Neuronal stem cell (in vitro differentiated cells): ENCODE measurements around the gene RGS6.

Experiments
- DNase-seq: peaks from one replicate; pipeline ENCODE4 v3.0.0-alpha.2; 2013; ENCODE audit warnings: low spot score
- H2AFZ ChIP-seq: one replicate; pipeline ENCODE4 v1.6.1; 2013; ENCODE audit warnings: mild to moderate bottlenecking, low read length, inconsistent platforms
- H2AK5ac ChIP-seq: 2 replicates; pipeline ENCODE4 v1.6.1; 2013; ENCODE audit warnings: low read depth, mild to moderate bottlenecking, inconsistent platforms, low read length, moderate library complexity, mixed read lengths
- H2BK120ac ChIP-seq: 2 replicates; pipeline ENCODE4 v1.6.1; 2013; ENCODE audit warnings: low read depth, mild to moderate bottlenecking, inconsistent platforms, low read length, moderate library complexity, mixed read lengths
- H2BK12ac ChIP-seq: one replicate; pipeline ENCODE4 v1.6.1; 2013; ENCODE audit warnings: low read length, inconsistent platforms
- H2BK15ac ChIP-seq: 2 replicates; pipeline ENCODE4 v1.6.1; 2013; ENCODE audit warnings: mild to moderate bottlenecking, low read length, inconsistent platforms, mixed read lengths
- H2BK5ac ChIP-seq: one replicate; pipeline ENCODE4 v1.6.1; 2013; ENCODE audit warnings: inconsistent platforms, mild to moderate bottlenecking, low read length, moderate library complexity
- H3K14ac ChIP-seq: one replicate; pipeline ENCODE4 v1.6.1; 2013; ENCODE audit warnings: low read length, inconsistent platforms
- H3K18ac ChIP-seq: 2 replicates; pipeline ENCODE4 v1.6.1; 2013; ENCODE audit warnings: low read length, inconsistent platforms
- H3K23ac ChIP-seq: 2 replicates; pipeline ENCODE4 v1.6.1; 2013; ENCODE audit warnings: low read depth, mild to moderate bottlenecking, mixed read lengths, low read length, inconsistent platforms; ENCODE audit not compliant: poor library complexity
- H3K27ac ChIP-seq: replicated peaks from 3 replicates; pipeline ENCODE4 v1.5.1; 2013; ENCODE audit warnings: low read length, inconsistent platforms
- H3K27me3 ChIP-seq, 3 experiments: 2 replicates each; pipeline ENCODE4 v1.6.1; 2013; ENCODE audit warnings: low read length in 3 of 3, mild to moderate bottlenecking in 2 of 3, inconsistent platforms in 1 of 3, low read depth in 1 of 3, mixed read lengths in 1 of 3, moderate library complexity in 1 of 3; ENCODE audit not compliant: control insufficient read depth in 3 of 3, insufficient read depth in 3 of 3
- H3K36me3 ChIP-seq, 2 donors: replicated peaks in 1 of 2; 2 replicates each; pipeline ENCODE4 v1.6.1; 2013; ENCODE audit warnings: low read length in 2 of 2; ENCODE audit not compliant: control insufficient read depth in 2 of 2, insufficient read depth in 2 of 2
- H3K4ac ChIP-seq: 2 replicates; pipeline ENCODE4 v1.6.1; 2013; ENCODE audit warnings: inconsistent platforms, mild to moderate bottlenecking, low read length, moderate library complexity
- H3K4me1 ChIP-seq, 2 donors: 1 replicate in 1 of 2; 2 replicates in 1 of 2; pipeline ENCODE4 v1.6.1; 2013; ENCODE audit warnings: low read length in 2 of 2, low read depth in 1 of 2; ENCODE audit not compliant: control insufficient read depth in 2 of 2, insufficient read depth in 1 of 2
- H3K4me2 ChIP-seq: one replicate; pipeline ENCODE4 v1.6.1; 2013; ENCODE audit warnings: mild to moderate bottlenecking, low read length, inconsistent platforms; ENCODE audit not compliant: insufficient read depth, poor library complexity, severe bottlenecking
- H3K4me3 ChIP-seq, 2 donors: 2 replicates each; pipeline ENCODE4 v1.5.1; 2013; ENCODE audit warnings: low read length in 2 of 2, mild to moderate bottlenecking in 2 of 2, inconsistent platforms in 1 of 2, moderate library complexity in 1 of 2
- H3K79me1 ChIP-seq: one replicate; pipeline ENCODE4 v1.6.1; 2013; ENCODE audit warnings: low read depth, mild to moderate bottlenecking, inconsistent platforms, low read length, moderate library complexity
- H3K9ac ChIP-seq: one replicate; pipeline ENCODE4 v1.6.1; 2013; ENCODE audit warnings: mild to moderate bottlenecking, low read depth, low read length, inconsistent platforms; ENCODE audit not compliant: poor library complexity
- H3K9me3 ChIP-seq, 2 donors: replicated peaks in 1 of 2; 2 replicates each; pipeline versions ENCODE3 to v1.6.1; 2013; ENCODE audit warnings: low read length in 2 of 2, mild to moderate bottlenecking in 2 of 2, inconsistent platforms in 1 of 2, low read depth in 1 of 2, mixed read lengths in 1 of 2, moderate library complexity in 1 of 2; ENCODE audit not compliant: control insufficient read depth in 2 of 2, insufficient read depth in 1 of 2
- H4K8ac ChIP-seq: one replicate; pipeline ENCODE4 v1.6.1; 2013; ENCODE audit warnings: low read depth, mild to moderate bottlenecking, inconsistent platforms, low read length, moderate library complexity
- H4K91ac ChIP-seq: one replicate; pipeline ENCODE4 v1.6.1; 2013; ENCODE audit warnings: low read length, low read depth, mild to moderate bottlenecking, inconsistent platforms; ENCODE audit not compliant: poor library complexity
- WGBS, 2 donors: extraction: QIAGEN DNeasy Blood & Tissue Kit; methylation state at CpG; one replicate each; pipeline ENCODE4 v1.1.7; 2013; ENCODE audit warnings: missing lambda C conversion rate in 2 of 2, mixed read lengths in 1 of 2; ENCODE audit not compliant: insufficient read length in 2 of 2, insufficient replicate concordance in 1 of 2; ENCODE audit errors: extremely low coverage in 2 of 2; 5-methylcytosine and 5-hydroxymethylcytosine counted together

RGS6 gene

DNA sequence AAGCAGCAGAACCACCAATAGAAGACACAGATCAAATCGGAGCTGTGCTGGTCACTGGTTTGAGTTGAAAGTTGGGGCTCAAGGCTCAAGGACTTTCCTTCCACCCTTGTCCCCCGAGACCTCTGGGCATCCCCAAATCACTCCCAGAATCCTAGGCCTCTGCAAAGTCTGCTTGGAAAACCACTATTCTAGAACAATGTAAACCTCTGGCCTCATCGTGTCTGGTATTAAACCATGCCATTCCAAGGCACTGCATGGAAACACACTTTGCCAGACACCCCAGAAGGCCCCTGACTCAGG is 673.6 kb downstream of the RGS6 start:
- Histone ChIP-seq H2AFZ (no peak overlapping the region), H3K18ac (no peak overlapping the region), H3K14ac (no peak overlapping the region), H2BK12ac (no peak overlapping the region), H3K27ac (no peak overlapping the region), H3K9ac (no peak overlapping the region), H4K91ac (no peak overlapping the region), H3K4ac (no peak overlapping the region), H2AK5ac (no peak overlapping the region), H3K4me1 (peaks cover 2 to 10% of the 10 kb centered on the region in 2 donors), H3K4me2 (no peak overlapping the region), H4K8ac (no peak overlapping the region), H3K4me3 (no peak overlapping the region), H3K36me3 (no peaks in the 10 kb centered on the region), H2BK5ac (no peak overlapping the region), H3K23ac (no peak overlapping the region), H3K27me3 (peaks cover 0 to 10% (median 0%) of the 10 kb centered on the region in 3 experiments), H2BK15ac (no peak overlapping the region), H2BK120ac (no peak overlapping the region), H3K9me3 (no peaks in the 10 kb centered on the region), H3K79me1 (no peaks in the 10 kb centered on the region)
- DNase-seq, result no peak
- no CpG with 5 or more reads among the region's 3 CpGs for WGBS, 2 donors

- Histone ChIP-seq H3K9me3 (no peaks in the 10 kb centered on the region), H3K4me2 (no peak overlapping the region), H3K4ac (no peak overlapping the region), H3K4me3 (no peak overlapping the region), H3K36me3 (no peaks in the 10 kb centered on the region), H3K27ac (no peak overlapping the region), H2BK120ac (no peak overlapping the region), H2BK15ac (no peak overlapping the region), H2AK5ac (no peak overlapping the region), H3K4me1 (peaks cover 0 to 10% of the 10 kb centered on the region in 2 donors), H3K79me1 (no peaks in the 10 kb centered on the region), H2BK5ac (no peak overlapping the region), H3K23ac (no peak overlapping the region), H4K91ac (no peak overlapping the region), H4K8ac (no peak overlapping the region), H2AFZ (no peak overlapping the region), H3K9ac (no peak overlapping the region), H3K14ac (no peak overlapping the region), H3K27me3 (peaks cover 0 to 7% (median 0%) of the 10 kb centered on the region in 3 experiments), H3K18ac (no peak overlapping the region), H2BK12ac (no peak overlapping the region)
- no CpG with 5 or more reads among the region's 1 CpG for WGBS, 2 donors
- no peak for DNase-seq
Measured at GRCh38 chr14:72606879-72607278, 674.6 kb downstream of the RGS6 start.

GRCh38 chr14:72607386-72608130 is 675.3 kb downstream of the RGS6 start:
- no peak overlapping the region for H3K18ac ChIP-seq
- H3K4me3 ChIP-seq, result no peak overlapping the region
- H4K91ac ChIP-seq, result no peak overlapping the region
- no peak overlapping the region for H3K14ac ChIP-seq
- H3K79me1 ChIP-seq, result no peaks in the 10 kb centered on the region
- no peak overlapping the region for H2AFZ ChIP-seq
- no peaks in the 10 kb centered on the region for H3K9me3 ChIP-seq
- H3K4me2 ChIP-seq, result no peak overlapping the region
- no peak overlapping the region for H3K9ac ChIP-seq
- peaks cover 0 to 4% (median 0%) of the 10 kb centered on the region in 3 experiments for H3K27me3 ChIP-seq
- whole genome bisulfite sequencing, 2 donors, result no CpG with 5 or more reads among the region's 12 CpGs
- H3K36me3 ChIP-seq, result no peaks in the 10 kb centered on the region
- H3K23ac ChIP-seq, result no peak overlapping the region
- H4K8ac ChIP-seq, result no peak overlapping the region
- peaks cover 0 to 10% of the 10 kb centered on the region in 2 donors for H3K4me1 ChIP-seq
- H2AK5ac ChIP-seq, result no peak overlapping the region
- no peak overlapping the region for H3K4ac ChIP-seq
- no peak overlapping the region for H2BK120ac ChIP-seq
- H3K27ac ChIP-seq, result no peak overlapping the region
- H2BK12ac ChIP-seq, result no peak overlapping the region
- no peak overlapping the region for H2BK15ac ChIP-seq
- DNase-seq, result no peak
- no peak overlapping the region for H2BK5ac ChIP-seq

DNA sequence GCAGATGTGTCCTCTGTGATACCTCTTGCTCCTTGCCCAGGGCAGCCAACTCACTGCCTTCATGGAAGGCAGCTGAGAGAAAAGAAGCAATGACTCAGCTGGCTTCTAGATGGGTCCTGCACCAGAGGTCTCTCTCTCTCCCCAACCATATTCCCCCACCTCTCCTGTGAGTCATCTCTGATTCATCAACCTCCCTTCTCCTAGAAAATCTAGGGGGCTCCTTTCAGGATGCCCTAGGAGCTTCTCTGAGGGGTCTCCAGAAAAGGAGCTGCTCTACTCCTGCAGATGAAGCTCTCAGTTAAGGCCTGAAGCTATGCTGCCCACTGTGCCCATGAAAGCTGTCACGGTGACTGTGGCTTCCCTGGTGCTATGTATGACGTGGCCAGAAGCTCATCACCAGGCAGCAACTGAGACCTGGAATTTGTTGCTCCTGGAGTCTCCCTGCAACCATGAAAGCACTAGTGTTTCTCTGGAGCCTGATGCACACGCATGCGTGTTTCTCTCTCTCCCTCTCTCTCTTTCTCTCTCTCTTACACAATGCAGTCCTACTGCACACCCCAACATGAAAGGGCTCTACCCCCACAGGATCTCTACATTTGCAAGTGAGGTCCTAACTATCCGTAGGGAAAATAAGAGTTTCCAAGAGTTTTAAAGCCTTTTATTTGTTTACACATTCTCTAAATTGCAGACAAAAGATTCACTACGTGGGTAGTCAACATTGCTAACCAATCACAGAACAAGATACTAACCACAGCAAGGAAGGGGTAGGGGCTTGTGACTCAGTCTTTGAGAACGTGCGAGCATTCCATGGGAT is 676.4 kb downstream of the RGS6 start:
- Histone ChIP-seq H3K14ac (no peak overlapping the region), H3K4me1 (peaks cover 0 to 10% of the 10 kb centered on the region in 2 donors), H2BK120ac (no peak overlapping the region), H3K18ac (no peak overlapping the region), H3K9me3 (no peaks in the 10 kb centered on the region), H4K91ac (no peak overlapping the region), H2AFZ (no peak overlapping the region), H3K27me3 (no peaks in the 10 kb centered on the region), H2BK12ac (no peak overlapping the region), H3K79me1 (no peaks in the 10 kb centered on the region), H4K8ac (no peak overlapping the region), H3K27ac (no peak overlapping the region), H2BK5ac (no peak overlapping the region), H2BK15ac (no peak overlapping the region), H3K36me3 (no peaks in the 10 kb centered on the region), H3K23ac (no peak overlapping the region), H3K9ac (no peak overlapping the region), H2AK5ac (no peak overlapping the region), H3K4me2 (no peak overlapping the region), H3K4me3 (no peak overlapping the region), H3K4ac (no peak overlapping the region)
- no CpG with 5 or more reads among the region's 8 CpGs for WGBS, 2 donors
- DNase-seq, result no peak
